HG02571 (cell line): ENCODE data around the gene MPO.

ENCODE experiments used
- ATAC-seq: cut with Tn5 transposase; IDR thresholded peaks from one replicate; pipeline ENCODE4 v1.9.1; 2021; ENCODE audit warnings: mild to moderate bottlenecking, moderate library complexity; ENCODE audit not compliant: unreplicated experiment

MPO gene

DNA sequence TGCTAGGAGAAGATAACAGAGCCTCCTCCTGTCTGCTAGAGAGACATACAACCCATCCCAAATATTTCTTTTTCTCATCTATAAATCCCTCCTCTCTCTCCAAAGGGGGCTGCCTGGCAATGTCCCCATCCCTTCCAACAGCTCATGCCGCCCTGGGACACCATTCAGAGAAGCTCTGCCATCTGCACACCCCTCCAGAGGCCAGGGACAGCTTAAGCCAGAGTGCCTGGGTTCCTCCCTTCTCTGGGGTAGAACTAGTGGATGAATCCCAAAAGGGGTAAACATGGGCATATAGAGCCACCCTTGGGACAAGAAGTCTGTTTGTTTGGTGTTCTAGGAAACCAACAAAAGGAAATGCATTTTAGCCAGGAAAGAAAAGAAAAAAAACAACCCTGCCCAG lies 44.9 kb downstream of the MPO start:
- no peak for ATAC-seq

DNA sequence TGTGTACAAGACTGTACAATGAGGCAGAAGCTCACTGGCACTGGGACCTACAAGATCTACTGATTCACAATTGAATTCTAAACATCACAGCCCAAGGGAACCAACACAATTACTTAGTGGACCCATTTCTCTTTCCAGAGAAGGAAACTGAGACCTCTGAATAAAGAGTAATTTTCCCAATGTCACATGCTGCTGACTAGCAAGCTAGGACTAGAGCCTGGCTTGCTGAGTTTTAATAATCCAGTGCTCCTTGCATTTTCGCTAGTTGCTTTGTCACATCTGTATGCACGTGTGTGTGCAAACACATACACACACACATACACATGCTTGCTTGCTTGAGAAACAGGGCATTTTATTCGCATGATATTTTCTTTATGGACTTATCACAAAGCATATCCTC lies 46.2 kb downstream of the MPO start:
- no peak for ATAC-seq

DNA sequence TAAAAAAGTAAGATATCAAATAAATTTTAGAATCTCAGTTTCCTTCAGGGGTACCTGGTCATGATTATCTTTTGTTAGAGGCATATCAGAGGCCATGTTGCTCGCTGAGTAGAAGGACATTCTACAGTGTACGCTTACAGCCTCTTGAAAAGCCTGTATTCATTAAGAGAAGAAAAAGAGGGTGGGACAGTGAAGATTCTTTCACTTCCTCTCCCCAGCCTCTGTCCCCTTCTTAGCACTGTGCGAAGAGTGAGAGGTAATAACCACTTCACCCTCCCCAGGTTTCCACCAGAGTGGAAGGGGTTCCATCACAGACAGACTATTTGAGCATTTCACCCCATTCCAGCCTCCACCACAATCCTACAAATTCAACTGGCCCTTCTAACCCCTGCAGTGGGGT lies 47.2 kb downstream of the MPO start:
- no peak for ATAC-seq

DNA sequence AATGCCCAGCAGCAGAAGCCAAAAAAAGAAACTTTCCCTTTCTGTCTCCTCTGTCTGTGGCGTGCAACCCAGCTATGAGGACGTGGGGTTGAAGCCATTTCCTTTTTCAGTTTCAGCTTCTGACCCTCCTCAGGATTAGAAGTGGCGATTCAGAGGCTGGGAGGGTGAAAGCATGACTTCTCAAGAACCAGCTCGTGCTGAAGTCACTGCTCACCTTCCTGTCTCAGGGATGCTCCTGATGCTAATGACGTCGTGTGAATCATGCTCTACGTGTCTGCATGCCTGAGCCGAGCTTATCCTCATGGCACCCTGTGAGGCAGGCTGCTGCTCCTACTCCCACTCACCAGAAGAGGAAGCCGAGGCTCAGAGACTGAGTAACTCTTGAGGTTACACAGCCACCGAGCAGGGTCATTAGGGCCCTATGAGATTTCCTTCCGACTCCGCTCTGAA lies 48.0 kb downstream of the MPO start:
- peak; percentile 57 for ATAC-seq

DNA sequence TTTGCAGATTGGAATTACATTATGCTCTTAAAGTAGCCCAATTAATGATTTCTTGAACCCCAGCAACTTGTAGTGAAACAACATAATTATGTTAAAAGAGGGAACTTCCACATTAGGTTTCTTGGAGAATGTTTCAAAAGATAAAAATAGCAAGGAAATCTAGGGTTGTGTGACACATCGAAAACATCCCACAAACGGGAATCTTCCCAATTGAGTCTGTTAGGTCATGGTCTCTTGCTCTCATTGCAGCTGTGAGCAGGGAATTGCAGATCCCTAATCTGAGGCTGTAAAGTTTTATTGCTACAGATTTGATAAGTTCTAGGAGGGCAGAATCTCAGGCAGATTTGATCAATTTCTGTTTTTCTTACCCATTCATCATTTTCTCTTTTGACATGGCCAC lies 49.1 kb downstream of the MPO start:
- no peak for ATAC-seq

DNA sequence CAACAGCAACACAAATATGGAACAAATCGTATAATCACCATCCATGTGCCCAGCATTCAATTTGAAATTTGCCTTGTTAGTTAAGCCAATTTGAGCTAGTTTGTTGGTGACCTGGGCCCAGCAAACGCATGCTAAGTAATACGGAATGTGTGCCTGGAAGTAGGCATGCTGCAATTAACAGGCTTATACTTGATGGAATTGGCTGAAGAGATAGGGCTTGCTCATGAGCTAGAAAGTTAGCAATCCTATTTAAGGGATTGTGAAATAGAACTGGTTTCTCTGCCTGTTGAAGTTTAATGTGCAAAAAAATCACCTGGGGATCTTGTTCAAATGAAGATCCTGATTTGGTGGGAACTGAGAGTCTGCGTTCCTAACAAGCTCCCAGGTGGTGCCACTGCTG lies 50.9 kb downstream of the MPO start:
- ATAC-seq: no peak

DNA sequence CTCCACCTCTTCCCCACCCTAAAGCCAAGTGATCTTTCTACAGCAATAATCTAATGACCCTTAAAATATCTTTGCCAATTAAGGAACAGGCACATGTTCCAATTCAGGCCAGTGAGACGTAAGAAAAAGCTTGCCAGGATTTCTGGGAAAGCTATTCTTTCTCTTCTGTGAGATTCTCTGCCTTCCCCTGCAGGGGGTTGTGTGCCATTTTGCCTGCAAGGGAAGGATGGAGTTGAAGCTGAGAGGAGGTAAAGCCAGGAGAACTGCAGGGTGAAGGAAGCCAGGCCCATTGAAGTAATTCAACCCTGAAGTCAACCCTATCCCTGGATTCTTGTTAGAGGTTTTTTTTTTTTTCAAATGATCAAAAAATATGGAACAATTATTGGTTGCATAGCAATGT lies 51.4 kb downstream of the MPO start:
- ATAC-seq: no peak

DNA sequence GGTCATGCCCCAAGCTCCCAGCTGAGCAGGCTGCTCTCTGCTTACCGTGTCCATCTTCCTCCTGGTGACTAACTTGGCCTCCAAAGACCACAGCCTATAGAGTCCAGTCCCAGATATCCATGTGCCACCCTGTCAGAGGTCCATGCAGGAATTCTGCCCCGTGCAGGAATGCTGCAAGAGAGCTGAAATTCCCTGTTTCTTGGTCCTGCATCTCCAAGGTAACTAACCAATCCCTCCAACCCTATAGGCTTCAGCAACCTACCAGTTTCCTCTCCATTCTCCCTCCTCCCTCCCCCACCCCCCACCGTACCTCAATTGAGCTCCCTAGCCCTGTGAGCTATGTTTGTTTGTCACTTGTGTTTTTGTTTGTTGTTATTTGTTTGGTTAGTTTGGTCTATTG lies 52.1 kb downstream of the MPO start:
- no peak for ATAC-seq

DNA sequence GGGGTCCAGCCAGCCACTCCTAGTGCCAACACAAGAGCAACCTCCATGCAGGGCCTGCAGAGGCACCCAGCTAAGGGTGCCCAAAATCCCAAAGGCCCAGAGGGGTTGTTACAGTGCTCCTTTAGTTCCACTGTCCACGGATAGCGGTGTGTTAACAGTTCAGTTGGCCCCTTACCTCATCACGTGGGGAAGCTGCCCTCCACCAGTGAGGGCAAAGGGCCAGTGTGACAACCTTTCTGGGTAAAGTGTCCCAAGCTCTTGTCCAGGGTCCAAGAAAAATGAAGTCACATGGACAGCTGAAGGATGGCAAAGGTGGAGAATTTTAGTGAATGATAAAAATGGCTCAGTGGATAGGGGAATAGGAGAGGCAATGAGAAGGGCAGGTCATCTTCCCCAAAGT lies 53.0 kb downstream of the MPO start:
- ATAC-seq: no peak

DNA sequence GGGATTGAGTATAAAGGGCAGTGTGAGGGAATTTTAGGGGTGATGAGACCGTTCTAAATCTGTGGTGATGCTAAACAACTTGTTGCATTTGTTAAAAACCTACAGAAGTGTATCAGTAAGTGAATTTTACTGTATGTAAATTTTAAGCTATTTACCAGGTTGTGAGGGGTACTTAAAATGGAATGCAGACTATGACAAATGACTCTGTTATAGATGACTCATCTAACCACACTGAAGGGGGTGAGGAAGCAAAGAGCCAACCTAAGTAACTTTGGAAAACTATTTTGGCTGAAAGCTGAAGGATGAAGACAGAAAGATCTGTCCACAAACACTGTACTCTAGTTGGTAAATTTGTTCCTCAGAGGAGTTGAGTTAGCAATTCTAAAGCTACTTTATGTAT lies 56.4 kb downstream of the MPO start:
- no peak for ATAC-seq
